ENCODE data around the gene RDM1.

GRCh38 chr17:35915153-35915964 is 15.2 kb downstream of the RDM1 start:
- TF ChIP-seq CTCF (conservative IDR thresholded peaks at IDR 0.05 in 1 of 2, IDR thresholded peaks at IDR 0.05 in 1 of 2; ENCODE audit: low read depth in 1 of 2, low read length in 2 of 2) = no peak
- no peak for TF ChIP-seq EZH2 (IDR thresholded peaks at IDR 0.05; ENCODE audit: low read length, missing control alignments)

Data from fibroblast of lung (primary cell).